Parietal lobe (tissue), 2 donors: ENCODE data around the gene MED9. TPM values are rescaled to one million over a fixed set of nuclear protein-coding genes. Genes with fewer than 3 reads are reported as not detected.

Source experiments
- small RNA-seq: library from RNA; depleted of rRNA; stranded (forward); fragments of <200 nt; gene quantifications from one replicate; pipeline ENCODE3, GENCODE V24; 2014; ENCODE audit warnings: low replicate concordance
- total RNA-seq: library from RNA; depleted of rRNA; stranded (reverse); fragments of >200 nt; gene quantifications from one replicate; pipeline ENCODE4 v1.2.3, GENCODE V29; 2014

MED9 gene, protein sequence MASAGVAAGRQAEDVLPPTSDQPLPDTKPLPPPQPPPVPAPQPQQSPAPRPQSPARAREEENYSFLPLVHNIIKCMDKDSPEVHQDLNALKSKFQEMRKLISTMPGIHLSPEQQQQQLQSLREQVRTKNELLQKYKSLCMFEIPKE
- total RNA-seq: 28.5 TPM

DNA sequence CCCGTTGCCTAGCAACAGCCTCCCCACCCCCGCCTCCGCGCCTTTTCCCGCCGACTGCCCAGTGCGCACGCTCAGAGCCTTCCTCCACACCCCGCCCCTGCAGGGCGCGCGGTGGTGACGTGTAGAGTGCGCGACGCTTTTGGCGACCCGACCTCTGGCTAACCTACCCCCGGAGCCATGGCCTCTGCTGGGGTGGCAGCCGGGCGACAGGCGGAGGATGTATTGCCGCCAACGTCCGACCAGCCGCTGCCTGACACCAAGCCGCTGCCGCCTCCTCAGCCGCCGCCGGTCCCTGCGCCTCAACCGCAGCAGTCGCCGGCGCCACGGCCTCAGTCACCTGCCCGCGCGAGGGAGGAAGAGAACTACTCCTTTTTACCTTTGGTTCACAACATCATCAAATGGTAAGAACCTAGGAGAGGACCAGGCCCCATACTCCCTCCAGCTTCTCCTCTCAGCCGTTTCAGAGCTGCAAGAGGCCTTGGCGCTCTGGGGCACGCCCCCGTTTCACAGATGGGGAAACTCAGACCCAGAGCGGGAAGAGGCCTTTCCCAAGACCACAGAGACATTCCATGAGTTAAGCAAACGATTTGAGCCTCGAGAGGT lies at the start of gene MED9:
Gene MED9, plus strand, starts transcription at position 136 of the 603 bp plus-strand sequence. Its CDS starts 42 bp downstream, at position 178.

DNA sequence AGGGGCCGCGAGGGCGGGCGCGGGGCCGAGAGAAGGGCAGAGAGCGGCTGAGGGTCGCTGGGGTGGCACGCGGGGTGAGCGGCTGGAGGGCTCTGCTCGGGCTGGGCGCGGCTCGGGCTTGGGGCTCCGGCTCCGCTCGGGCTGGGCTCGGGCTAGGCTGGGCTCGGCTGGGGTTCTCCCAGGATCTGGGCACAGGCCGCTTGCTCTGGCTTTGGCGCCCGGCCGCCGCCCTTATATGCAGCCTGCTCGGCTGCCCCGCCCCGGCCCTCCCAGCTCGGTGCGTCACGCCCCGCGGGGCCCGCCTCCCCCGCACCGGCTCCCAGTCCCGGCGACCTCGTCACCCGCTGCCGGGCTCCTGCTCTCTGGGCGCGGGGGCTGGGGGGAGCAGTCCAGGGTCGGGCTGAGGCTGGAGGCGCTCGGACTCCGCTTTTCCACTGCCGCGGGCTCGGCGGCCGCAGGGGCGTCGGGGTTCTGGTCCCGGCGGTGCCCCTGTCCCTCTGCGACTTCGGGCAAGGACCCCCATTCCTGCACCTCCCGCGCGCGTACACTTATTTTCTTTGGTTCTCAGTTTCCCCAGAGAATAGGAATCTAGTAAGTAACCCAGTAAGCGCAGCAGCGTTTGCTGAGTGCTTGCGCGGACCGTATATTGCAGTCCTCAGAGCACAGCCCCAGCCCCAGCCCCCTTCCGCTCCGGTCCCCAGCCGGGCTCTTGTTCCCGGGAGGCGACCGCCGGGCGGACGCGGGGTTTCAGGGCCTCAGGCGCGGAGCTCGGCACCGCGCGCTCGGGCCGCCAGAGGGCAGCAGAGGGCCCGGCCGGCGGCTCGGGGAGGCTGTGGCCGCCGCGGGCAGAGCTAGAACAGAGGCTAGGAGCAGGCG lies 19.6 kb downstream of the MED9 start, which contains the start of gene RASD1:
Gene RASD1, minus strand, starts transcription at position 207 of the 876 bp plus-strand sequence. CDS start 214 bp downstream, outside the sequence.

Small RNA genes lying within 50 kb of the gene (small RNA-seq; reads per million reads assigned to genes)
- not detected for gene RF00019

Other genes with a start within 250 kb of the MED9 start
- gene FLCN, start 239.8 kb upstream of the MED9 start, total RNA-seq: 48.2 TPM
- 86.1 TPM for gene COPS3, start 195.8 kb upstream of the MED9 start, total RNA-seq
- gene NT5M, start 173.6 kb upstream of the MED9 start, total RNA-seq: 5.0 TPM
- gene RASD1, start 19.4 kb downstream of the MED9 start, total RNA-seq: 9.1 TPM
- 20.0 TPM for gene PEMT, start 114.7 kb downstream of the MED9 start, total RNA-seq
- gene RAI1, start 204.5 kb downstream of the MED9 start, total RNA-seq: 36.3 TPM